Tibial nerve (tissue), 3 donors: ENCODE results near the gene VRK2.

Experiments used
- CTCF ChIP-seq, 5 experiments: fragments of 200-600 bp in 3 of 5; fragments of 450-650 bp in 2 of 5; sonication (generic) in 3 of 5; IDR thresholded peaks; one replicate each; pipeline ENCODE4 v1.5.1; 2016 to 2019; ENCODE audit warnings: antibody characterized with exemption in 5 of 5, mild to moderate bottlenecking in 3 of 5, moderate library complexity in 2 of 5
- POLR2A ChIP-seq, 2 donors: fragments of 450-650 bp; IDR thresholded peaks; one replicate each; pipeline ENCODE4 v1.6.1; 2017; ENCODE audit warnings: antibody characterized with exemption in 2 of 2, mild to moderate bottlenecking in 2 of 2, moderate library complexity in 2 of 2

- TF ChIP-seq CTCF (IDR thresholded peaks at IDR 0.05) (no peak), POLR2A (IDR thresholded peaks at IDR 0.05) (no peak)
These were observed 149.1 kb downstream of the VRK2 start for GRCh38 chr2:58195662-58196061.
